ENCODE data around the gene SOS2. TPM values are rescaled to one million over a fixed set of nuclear protein-coding genes. Genes with fewer than 3 reads are reported as not detected.

Gene SOS2
- polyA plus RNA-seq, 1 donor from 2014 or later = 25.9 TPM

- Histone ChIP-seq H3K4me3 (ENCODE audit: low read length) (no peak overlapping the region), H3K27me3 (ENCODE audit: insufficient read depth, low read depth, low read length) (no peaks in the 10 kb centered on the region), H4K20me1 (ENCODE audit: insufficient read depth) (no peaks in the 10 kb centered on the region), H3F3A (ENCODE audit: insufficient read depth, low read length, poor library complexity, severe bottlenecking) (no peaks in the 10 kb centered on the region), H3K9me2 (ENCODE audit: insufficient read depth, low read length) (no peaks in the 10 kb centered on the region), H2AFZ (ENCODE audit: low read depth, low read length) (no peak overlapping the region), H3K9me3 (ENCODE audit: low read length) (no peaks in the 10 kb centered on the region), H3K4me2 (ENCODE audit: low read length) (no peak overlapping the region), H3K9ac (ENCODE audit: low read length) (no peak overlapping the region), H3K36me3 (ENCODE audit: insufficient read depth, low read length) (no peaks in the 10 kb centered on the region), H3K27ac (ENCODE audit: low read length) (no peak overlapping the region), H3K79me2 (replicated peaks; ENCODE audit: insufficient read depth, low read length) (no peaks in the 10 kb centered on the region)
- TF ChIP-seq SMC3 (conservative IDR thresholded peaks at IDR 0.05; ENCODE audit: poor library complexity) (no peak), EZH2 (IDR thresholded peaks at IDR 0.05; ENCODE audit: borderline replicate concordance, insufficient read depth, low read length, poor library complexity, severe bottlenecking) (no peak), TAF1 (IDR thresholded peaks at IDR 0.05; ENCODE audit: low read depth) (no peak), POLR2AphosphoS5 (IDR thresholded peaks at IDR 0.05) (no peak), EP300 (conservative IDR thresholded peaks at IDR 0.05; ENCODE audit: poor library complexity, severe bottlenecking) (no peak), MXI1 (conservative IDR thresholded peaks at IDR 0.05; ENCODE audit: poor library complexity, severe bottlenecking) (no peak), CTCF (IDR thresholded peaks at IDR 0.05; ENCODE audit: poor library complexity, severe bottlenecking) (no peak), REST (IDR thresholded peaks at IDR 0.05; ENCODE audit: borderline replicate concordance) (no peak), RAD21 (conservative IDR thresholded peaks at IDR 0.05) (no peak)
Measured at GRCh38 chr14:50237427-50237826, 6.0 kb upstream of the SOS2 start.

GRCh38 chr14:50233951-50234250 lies 2.5 kb upstream of the SOS2 start:
- peaks cover 20% of the 10 kb centered on the region for H3K79me2 ChIP-seq (replicated peaks; ENCODE audit: insufficient read depth, low read length)
- no peak overlapping the region for H3K27ac ChIP-seq (ENCODE audit: low read length)
- H3K4me3 ChIP-seq (ENCODE audit: low read length) = no peak overlapping the region
- no peaks in the 10 kb centered on the region for H3K27me3 ChIP-seq (ENCODE audit: insufficient read depth, low read depth, low read length)
- no peaks in the 10 kb centered on the region for H4K20me1 ChIP-seq (ENCODE audit: insufficient read depth)
- no peak overlapping the region for H3K9ac ChIP-seq (ENCODE audit: low read length)
- H3F3A ChIP-seq (ENCODE audit: insufficient read depth, low read length, poor library complexity, severe bottlenecking) = peaks cover 10% of the 10 kb centered on the region
- H2AFZ ChIP-seq (ENCODE audit: low read depth, low read length) = no peak overlapping the region
- H3K9me2 ChIP-seq (ENCODE audit: insufficient read depth, low read length) = no peaks in the 10 kb centered on the region
- TF ChIP-seq EZH2 (IDR thresholded peaks at IDR 0.05; ENCODE audit: borderline replicate concordance, insufficient read depth, low read length, poor library complexity, severe bottlenecking) (no peak), MXI1 (conservative IDR thresholded peaks at IDR 0.05; ENCODE audit: poor library complexity, severe bottlenecking) (no peak), RAD21 (conservative IDR thresholded peaks at IDR 0.05) (no peak), TAF1 (IDR thresholded peaks at IDR 0.05; ENCODE audit: low read depth) (no peak), CTCF (IDR thresholded peaks at IDR 0.05; ENCODE audit: poor library complexity, severe bottlenecking) (no peak), SMC3 (conservative IDR thresholded peaks at IDR 0.05; ENCODE audit: poor library complexity) (no peak), EP300 (conservative IDR thresholded peaks at IDR 0.05; ENCODE audit: poor library complexity, severe bottlenecking) (no peak), REST (IDR thresholded peaks at IDR 0.05; ENCODE audit: borderline replicate concordance) (no peak)
- H3K9me3 ChIP-seq (ENCODE audit: low read length) = no peaks in the 10 kb centered on the region
- H3K4me2 ChIP-seq (ENCODE audit: low read length) = no peak overlapping the region
- no peaks in the 10 kb centered on the region for H3K36me3 ChIP-seq (ENCODE audit: insufficient read depth, low read length)

Measured in neural cell (in vitro differentiated cells).